ENCODE results near the gene TLK2.

Gene TLK2

DNA sequence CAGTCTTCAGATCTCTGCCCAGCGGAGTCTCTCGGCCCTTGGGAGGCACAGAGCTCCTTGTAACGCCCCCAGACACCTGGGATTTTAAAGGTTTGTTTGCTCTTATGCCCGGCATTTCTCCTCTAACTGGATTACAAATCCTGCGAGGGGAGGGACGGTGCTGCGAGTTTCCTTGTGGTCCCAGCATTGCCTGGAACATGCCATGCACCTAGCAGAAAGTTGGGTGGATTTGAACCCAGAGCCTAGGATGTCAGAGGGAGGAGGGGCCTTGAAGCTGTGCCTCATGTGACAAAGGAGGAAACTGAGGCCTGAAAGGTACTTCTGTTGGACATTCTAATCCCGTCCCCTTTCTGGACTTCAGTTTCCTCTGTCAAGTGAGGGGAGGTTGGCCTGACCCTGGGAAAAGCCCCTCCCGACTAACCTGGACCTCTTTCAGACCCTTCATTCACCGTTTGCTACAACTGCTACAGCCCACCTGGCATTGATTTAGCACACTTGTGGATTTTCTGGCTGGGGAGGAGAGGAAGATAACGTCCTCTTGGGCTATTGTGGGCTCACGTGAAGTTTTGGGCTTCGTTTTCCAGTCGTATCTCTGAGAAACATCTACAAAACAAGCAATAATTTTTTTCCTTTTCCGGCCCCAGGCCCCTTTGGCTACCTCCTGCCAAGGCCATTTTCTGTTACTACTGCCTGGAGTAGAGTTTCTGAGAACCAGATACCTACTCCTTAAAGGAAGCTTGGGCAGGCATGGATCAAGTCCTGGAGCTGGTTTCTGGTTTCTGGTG, 179.7 kb downstream of the TLK2 start:
- DNase-seq = no peak

DNA sequence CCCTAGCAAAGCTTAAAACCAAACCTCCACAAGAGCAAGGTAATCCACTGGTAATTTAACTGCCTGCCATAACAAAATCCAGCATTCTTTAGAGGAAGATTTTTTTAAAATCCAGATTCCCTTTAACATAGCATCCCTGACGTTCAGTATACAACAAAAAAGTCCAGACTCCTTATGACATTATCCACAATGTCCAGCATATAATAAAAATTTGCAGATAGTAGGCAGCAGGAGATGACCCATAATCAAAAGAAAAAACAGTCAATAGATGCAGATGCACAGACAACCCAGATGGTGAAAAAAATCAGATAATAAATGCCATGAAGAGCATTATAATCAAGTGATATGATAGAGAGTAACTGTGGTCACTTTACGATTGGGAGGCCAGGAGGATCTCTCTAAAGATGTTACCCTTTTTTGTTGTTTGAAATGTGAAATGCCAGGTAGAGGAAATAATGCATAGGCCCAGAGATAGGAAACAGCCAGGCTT, 182.0 kb downstream of the TLK2 start:
- DNase-seq = no peak

DNA sequence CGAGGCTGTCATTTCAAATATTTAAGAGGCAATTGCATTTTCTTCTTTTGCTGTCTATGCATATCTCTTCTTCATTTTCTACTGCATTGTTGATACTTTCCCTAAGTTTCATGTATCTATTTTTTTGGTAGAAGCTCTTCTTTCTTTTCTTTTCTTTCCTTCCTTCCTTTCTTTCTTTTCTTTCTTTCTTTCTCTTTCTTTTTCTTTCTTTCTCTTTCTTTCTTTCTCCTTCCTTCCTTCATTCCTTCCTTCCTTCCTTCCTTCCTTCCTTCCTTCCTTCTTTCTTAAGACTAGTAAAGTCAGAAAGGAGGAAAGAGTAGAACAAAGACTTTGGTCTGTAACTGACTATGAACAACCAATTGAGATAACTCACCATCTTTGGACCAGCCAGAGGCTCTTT, 182.7 kb downstream of the TLK2 start:
- DNase-seq = no peak

DNA sequence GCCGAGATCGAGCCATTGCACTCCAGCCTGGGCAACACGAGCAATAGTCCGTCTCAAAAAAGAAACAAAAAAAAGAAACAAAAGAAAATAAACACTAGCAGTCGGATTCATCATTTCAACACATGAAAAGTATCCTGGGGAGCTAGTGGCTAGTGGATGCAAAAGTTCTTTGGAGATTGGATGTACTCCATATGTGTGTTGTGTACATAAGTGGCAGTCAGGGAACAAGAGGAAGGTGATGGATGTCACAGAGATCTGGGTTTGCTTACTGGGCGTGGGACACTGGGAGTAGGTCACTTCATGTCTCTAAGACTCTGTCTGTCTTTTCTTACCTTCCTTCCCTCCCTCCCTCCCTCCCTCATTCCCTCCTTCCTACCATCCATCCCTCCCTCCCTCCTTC, 184.2 kb downstream of the TLK2 start:
- no peak for DNase-seq

All from Kasumi-1 (cell line).